ENCODE measurements around the gene EFNA4.
A peak's percentile ranks its signal among the peaks of the same experiment; 100 is the strongest.

GRCh38 chr1:155094622-155094948 is 31.0 kb downstream of the EFNA4 start:
- TF ChIP-seq, protein P1, sequence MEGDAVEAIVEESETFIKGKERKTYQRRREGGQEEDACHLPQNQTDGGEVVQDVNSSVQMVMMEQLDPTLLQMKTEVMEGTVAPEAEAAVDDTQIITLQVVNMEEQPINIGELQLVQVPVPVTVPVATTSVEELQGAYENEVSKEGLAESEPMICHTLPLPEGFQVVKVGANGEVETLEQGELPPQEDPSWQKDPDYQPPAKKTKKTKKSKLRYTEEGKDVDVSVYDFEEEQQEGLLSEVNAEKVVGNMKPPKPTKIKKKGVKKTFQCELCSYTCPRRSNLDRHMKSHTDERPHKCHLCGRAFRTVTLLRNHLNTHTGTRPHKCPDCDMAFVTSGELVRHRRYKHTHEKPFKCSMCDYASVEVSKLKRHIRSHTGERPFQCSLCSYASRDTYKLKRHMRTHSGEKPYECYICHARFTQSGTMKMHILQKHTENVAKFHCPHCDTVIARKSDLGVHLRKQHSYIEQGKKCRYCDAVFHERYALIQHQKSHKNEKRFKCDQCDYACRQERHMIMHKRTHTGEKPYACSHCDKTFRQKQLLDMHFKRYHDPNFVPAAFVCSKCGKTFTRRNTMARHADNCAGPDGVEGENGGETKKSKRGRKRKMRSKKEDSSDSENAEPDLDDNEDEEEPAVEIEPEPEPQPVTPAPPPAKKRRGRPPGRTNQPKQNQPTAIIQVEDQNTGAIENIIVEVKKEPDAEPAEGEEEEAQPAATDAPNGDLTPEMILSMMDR (IDR thresholded peaks at IDR 0.05), result peak in 2 of 12 donors; percentile 19 to 52
- TF ChIP-seq POLR2A (IDR thresholded peaks at IDR 0.05), result no peak

All from heart left ventricle (tissue), 13 donors.